Neural progenitor cell (in vitro differentiated cells): ENCODE results near the gene PRG3. TPM values are rescaled to one million over a fixed set of nuclear protein-coding genes. Genes with fewer than 3 reads are reported as not detected.

Experiments used
- DNase-seq: peaks from one replicate; pipeline ENCODE4 v3.0.0-alpha.2; 2016; ENCODE audit warnings: low spot score
- H2AFZ ChIP-seq: fragments of 200-600 bp; sonication (generic); replicated peaks from 2 replicates; pipeline ENCODE4 v1.6.1; 2016; ENCODE audit warnings: antibody characterized with exemption
- H3F3A ChIP-seq: fragments of 200-600 bp; sonication (generic); 2 replicates; pipeline ENCODE4 v1.6.1; 2016; ENCODE audit warnings: antibody characterized with exemption, low read depth
- H3K27ac ChIP-seq: fragments of 200-600 bp; sonication (generic); 2 replicates; pipeline ENCODE4 v1.5.1; 2016; ENCODE audit warnings: mild to moderate bottlenecking
- H3K27me3 ChIP-seq: fragments of 200-600 bp; sonication (generic); 2 replicates; pipeline ENCODE4 v1.6.1; 2016; ENCODE audit warnings: mild to moderate bottlenecking, moderate library complexity
- H3K36me3 ChIP-seq: fragments of 200-600 bp; sonication (generic); 2 replicates; pipeline ENCODE4 v1.5.1; 2016
- H3K4me1 ChIP-seq: fragments of 200-600 bp; sonication (generic); 2 replicates; pipeline ENCODE4 v1.6.1; 2016; ENCODE audit warnings: mixed run types
- H3K4me2 ChIP-seq: fragments of 200-600 bp; sonication (generic); 2 replicates; pipeline ENCODE4 v1.6.1; 2016
- H3K4me3 ChIP-seq: fragments of 200-600 bp; sonication (generic); 2 replicates; pipeline ENCODE4 v1.5.1; 2016
- H3K79me2 ChIP-seq: fragments of 200-600 bp; sonication (generic); 2 replicates; pipeline ENCODE4 v1.6.1; 2016; ENCODE audit warnings: low read depth
- H3K9ac ChIP-seq: fragments of 200-600 bp; sonication (generic); 2 replicates; pipeline ENCODE4 v1.6.1; 2016
- H3K9me3 ChIP-seq: fragments of 200-600 bp; sonication (generic); 2 replicates; pipeline ENCODE4 v1.5.1; 2016; ENCODE audit warnings: low read depth
- H4K20me1 ChIP-seq: fragments of 200-600 bp; sonication (generic); 2 replicates; pipeline ENCODE4 v1.6.1; 2016; ENCODE audit warnings: low read depth
- H3K27ac Mint-ChIP-seq: 3 replicates; pipeline ENCODE4 v1.8.0; 2021; ENCODE audit warnings: mixed read lengths
- H3K27me3 Mint-ChIP-seq: 2 replicates; pipeline ENCODE4 v1.8.0; 2022; ENCODE audit warnings: low read depth, mild to moderate bottlenecking, inconsistent platforms, moderate library complexity, mixed read lengths; ENCODE audit not compliant: insufficient read depth
- H3K36me3 Mint-ChIP-seq: 3 replicates; pipeline ENCODE4 v1.8.0; 2021; ENCODE audit warnings: mixed read lengths
- H3K4me1 Mint-ChIP-seq: 3 replicates; pipeline ENCODE4 v1.8.0; 2021; ENCODE audit warnings: mixed read lengths
- H3K4me3 Mint-ChIP-seq: 3 replicates; pipeline ENCODE4 v1.8.0; 2021; ENCODE audit warnings: mild to moderate bottlenecking, moderate library complexity, mixed read lengths
- H3K9me3 Mint-ChIP-seq: 3 replicates; pipeline ENCODE4 v1.8.0; 2020; ENCODE audit warnings: mixed read lengths
- CTCF ChIP-seq: fragments of 200-600 bp; sonication (generic); IDR thresholded peaks from 2 replicates; pipeline ENCODE4 v1.5.1; 2017; ENCODE audit warnings: antibody characterized with exemption, mild to moderate bottlenecking
- EZH2 ChIP-seq: fragments of 200-600 bp; sonication (generic); IDR thresholded peaks from 2 replicates; pipeline ENCODE4 v1.6.1; 2017; ENCODE audit warnings: antibody characterized with exemption, mild to moderate bottlenecking, moderate library complexity
- EZH2phosphoT487 ChIP-seq: fragments of 200-600 bp; sonication (generic); IDR thresholded peaks from 2 replicates; pipeline ENCODE4 v1.6.1; 2017; ENCODE audit warnings: antibody characterized with exemption
- total RNA-seq: library from RNA; depleted of rRNA; stranded (reverse); fragments of >200 nt; gene quantifications from 2 replicates; pipeline ENCODE4 v1.2.3, GENCODE V29; 2015; ENCODE audit warnings: low replicate concordance

PRG3 gene
- total RNA-seq, 1 donor from 2014 or later: not detected

- Histone ChIP-seq H3K9me3 (no peaks in the 10 kb centered on the region), H3K36me3 (no peaks in the 10 kb centered on the region), H3K27me3 (no peaks in the 10 kb centered on the region), H4K20me1 (no peaks in the 10 kb centered on the region), H3F3A (no peaks in the 10 kb centered on the region), H3K4me3 (no peak overlapping the region), H3K4me2 (no peak overlapping the region), H3K4me1 (no peaks in the 10 kb centered on the region), H3K27ac (no peak overlapping the region), H3K79me2 (no peaks in the 10 kb centered on the region), H2AFZ (no peak overlapping the region), H3K9ac (no peak overlapping the region)
- no peak overlapping the region for H3K4me3 Mint-ChIP-seq
- H3K27me3 Mint-ChIP-seq: peaks cover 4% of the 10 kb centered on the region
- H3K27ac Mint-ChIP-seq: no peak overlapping the region
- no peaks in the 10 kb centered on the region for H3K36me3 Mint-ChIP-seq
- TF ChIP-seq EZH2 (no peak), EZH2phosphoT487 (no peak), CTCF (no peak)
- no peaks in the 10 kb centered on the region for H3K4me1 Mint-ChIP-seq
- no peak for DNase-seq
- H3K9me3 Mint-ChIP-seq: no peaks in the 10 kb centered on the region
Observed at GRCh38 chr11:57397394-57397990, 16.5 kb upstream of the PRG3 start.

- no peak overlapping the region for H3K9ac ChIP-seq
- H3K4me1 Mint-ChIP-seq: no peaks in the 10 kb centered on the region
- no peak overlapping the region for H3K27ac Mint-ChIP-seq
- H3K4me2 ChIP-seq: no peak overlapping the region
- H3K4me3 ChIP-seq: no peak overlapping the region
- no peak overlapping the region for H3K4me3 Mint-ChIP-seq
- H3K27ac ChIP-seq: no peak overlapping the region
- H3K9me3 Mint-ChIP-seq: no peaks in the 10 kb centered on the region
- no peak for DNase-seq
- no peak overlapping the region for H2AFZ ChIP-seq
- H3K27me3 Mint-ChIP-seq: peaks cover 4% of the 10 kb centered on the region
- H3K9me3 ChIP-seq: no peaks in the 10 kb centered on the region
- TF ChIP-seq CTCF (no peak), EZH2 (no peak), EZH2phosphoT487 (no peak)
- no peaks in the 10 kb centered on the region for H3K36me3 ChIP-seq
- H3K27me3 ChIP-seq: peaks cover 3% of the 10 kb centered on the region
- H4K20me1 ChIP-seq: no peaks in the 10 kb centered on the region
- no peaks in the 10 kb centered on the region for H3F3A ChIP-seq
- no peaks in the 10 kb centered on the region for H3K36me3 Mint-ChIP-seq
- no peaks in the 10 kb centered on the region for H3K4me1 ChIP-seq
- no peaks in the 10 kb centered on the region for H3K79me2 ChIP-seq
Observed at GRCh38 chr11:57396744-57397143, 15.8 kb upstream of the PRG3 start.

DNA sequence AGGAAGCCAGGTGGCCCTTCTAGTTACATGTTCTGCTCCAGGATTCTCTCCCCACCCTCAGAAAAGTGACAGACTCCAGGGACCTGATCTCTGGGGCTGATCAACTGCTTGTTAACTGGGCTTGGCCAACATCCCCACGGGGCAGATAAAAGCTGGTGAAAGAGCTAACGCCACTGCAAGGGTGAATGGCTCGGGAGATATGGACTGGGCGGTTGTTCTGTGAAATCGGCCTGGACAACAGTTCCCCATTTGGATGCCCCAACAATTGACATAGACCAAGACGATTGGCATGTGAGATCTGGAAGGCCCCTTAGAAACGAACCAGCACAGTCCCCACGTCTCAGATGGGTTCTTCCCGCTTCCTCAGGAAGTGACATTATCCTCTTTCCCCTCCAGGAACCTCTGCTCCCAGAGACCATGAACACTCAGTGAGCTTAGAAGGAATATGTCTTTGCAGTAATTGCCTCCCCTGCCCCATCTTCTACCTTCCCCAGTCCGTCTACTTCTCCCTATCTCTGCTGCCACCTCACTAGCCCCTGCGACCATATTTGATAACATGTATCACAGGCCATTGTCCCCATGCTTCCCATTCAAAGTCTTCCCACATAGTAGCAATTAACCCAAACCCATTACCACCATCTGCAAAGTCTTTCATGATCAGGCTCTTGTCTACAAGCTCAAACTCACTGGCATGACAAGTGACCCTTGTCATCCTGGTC lies 15.1 kb upstream of the PRG3 start:
- no peaks in the 10 kb centered on the region for H3K27me3 Mint-ChIP-seq
- H3K4me3 Mint-ChIP-seq: no peak overlapping the region
- H3K9me3 Mint-ChIP-seq: no peaks in the 10 kb centered on the region
- Histone ChIP-seq H3K4me2 (no peak overlapping the region), H2AFZ (no peak overlapping the region), H3K79me2 (no peaks in the 10 kb centered on the region), H3K9me3 (no peaks in the 10 kb centered on the region), H3K9ac (no peak overlapping the region), H3F3A (no peaks in the 10 kb centered on the region), H3K36me3 (no peaks in the 10 kb centered on the region), H3K4me1 (no peaks in the 10 kb centered on the region), H3K27me3 (peaks cover 10% of the 10 kb centered on the region), H4K20me1 (no peaks in the 10 kb centered on the region), H3K4me3 (no peak overlapping the region), H3K27ac (no peak overlapping the region)
- no peak for DNase-seq
- H3K27ac Mint-ChIP-seq: no peak overlapping the region
- H3K36me3 Mint-ChIP-seq: no peaks in the 10 kb centered on the region
- no peak for TF ChIP-seq EZH2phosphoT487
- TF ChIP-seq CTCF: no peak
- no peak for TF ChIP-seq EZH2
- H3K4me1 Mint-ChIP-seq: no peaks in the 10 kb centered on the region
